Endodermal cell (in vitro differentiated cells): Measurements from ENCODE around the gene EIF3I. TPM values are rescaled to one million over a fixed set of nuclear protein-coding genes. Genes with fewer than 3 reads are reported as not detected.

Experiments
- DNase-seq: peaks from one replicate; pipeline ENCODE4 v3.0.0-alpha.2; 2017
- H3K27ac ChIP-seq: 2 replicates; pipeline ENCODE4 v1.5.1; 2013; ENCODE audit warnings: mild to moderate bottlenecking, low read depth, low read length, moderate library complexity
- H3K27me3 ChIP-seq: 2 replicates; pipeline ENCODE4 v1.6.1; 2013; ENCODE audit warnings: mild to moderate bottlenecking, low read length, moderate library complexity; ENCODE audit not compliant: insufficient read depth, control insufficient read depth, poor library complexity, severe bottlenecking
- H3K36me3 ChIP-seq: 2 replicates; pipeline ENCODE4 v1.7.0; 2013; ENCODE audit warnings: mild to moderate bottlenecking, low read length, moderate library complexity; ENCODE audit not compliant: control insufficient read depth, insufficient read depth
- H3K4me1 ChIP-seq: one replicate; pipeline ENCODE4 v1.7.0; 2013; ENCODE audit warnings: low read length; ENCODE audit not compliant: control insufficient read depth, insufficient read depth
- H3K4me3 ChIP-seq: 2 replicates; pipeline ENCODE4 v1.5.1; 2013; ENCODE audit warnings: mild to moderate bottlenecking, low read length, moderate library complexity
- H3K9ac ChIP-seq: 2 replicates; pipeline ENCODE4 v1.6.1; 2013; ENCODE audit warnings: mild to moderate bottlenecking, low read length, moderate library complexity; ENCODE audit not compliant: poor library complexity, severe bottlenecking; ENCODE audit errors: extremely low read depth
- H3K9me3 ChIP-seq: 2 replicates; pipeline ENCODE4 v1.6.1; 2013; ENCODE audit warnings: mild to moderate bottlenecking, low read length, moderate library complexity; ENCODE audit not compliant: control insufficient read depth
- H3K27ac Mint-ChIP-seq: 2 replicates; pipeline ENCODE4 v1.8.0; 2020; ENCODE audit warnings: mixed read lengths
- H3K27me3 Mint-ChIP-seq: 2 replicates; pipeline ENCODE4 v1.8.0; 2021; ENCODE audit warnings: mild to moderate bottlenecking, mixed read lengths; ENCODE audit not compliant: insufficient read depth
- H3K36me3 Mint-ChIP-seq: 2 replicates; pipeline ENCODE4 v1.8.0; 2020; ENCODE audit warnings: low read depth, mixed read lengths
- H3K4me1 Mint-ChIP-seq: 2 replicates; pipeline ENCODE4 v1.8.0; 2020; ENCODE audit warnings: mixed read lengths
- H3K4me3 Mint-ChIP-seq: 2 replicates; pipeline ENCODE4 v1.8.0; 2020; ENCODE audit warnings: mild to moderate bottlenecking, moderate library complexity, mixed read lengths
- H3K9me3 Mint-ChIP-seq: 2 replicates; pipeline ENCODE4 v1.8.0; 2020; ENCODE audit warnings: mild to moderate bottlenecking, mixed read lengths
- WGBS, 2 experiments: methylation state at CpG; one replicate each; pipeline versions ENCODE4 v1.1.5 to v1.1.7; 2013; ENCODE audit warnings: missing lambda C conversion rate in 2 of 2, mixed read lengths in 1 of 2; ENCODE audit not compliant: insufficient coverage in 1 of 2, insufficient read length in 1 of 2; 5-methylcytosine and 5-hydroxymethylcytosine counted together
- total RNA-seq, 2 donors: library from RNA; stranded (reverse); fragmentation: NEBNext Ultra II Directional in 1 of 2; extraction: Animal tissue kit (Norgen Biotek cat#: 25700) in 1 of 2; gene quantifications; 2 replicates in 1 of 2; 3 replicates in 1 of 2; pipeline ENCODE4 v1.2.1, GENCODE V29; 2021
- TF ChIP-seq, protein P1 (sequence below): fragments of 200-600 bp; sonication (generic); conservative IDR thresholded peaks from 2 replicates; pipeline ENCODE4 v1.5.0; 2021; ENCODE audit warnings: antibody characterized with exemption, mild to moderate bottlenecking

Gene EIF3I
- total RNA-seq, 2 donors from 2014 or later: 194 to 198 TPM

- H3K4me3 Mint-ChIP-seq: no peak within 1 kb of the TSS
- Histone ChIP-seq H3K4me3 (no peak within 1 kb of the TSS), H3K4me1 (no peaks in the 10 kb centered on the region), H3K27ac (no peak within 1 kb of the TSS), H3K9ac (no peak within 1 kb of the TSS), H3K27me3 (no peaks in the 10 kb centered on the region), H3K36me3 (no peaks in the 10 kb centered on the region), H3K9me3 (no peaks in the 10 kb centered on the region)
- H3K27ac Mint-ChIP-seq: no peak within 1 kb of the TSS
- H3K36me3 Mint-ChIP-seq: no peaks in the 10 kb centered on the region
- H3K9me3 Mint-ChIP-seq: no peaks in the 10 kb centered on the region
- 90% methylated on average over 3 of the region's 3 CpGs; no CpG with 5 or more reads in 1 of the 2 experiments for WGBS, 2 experiments
- H3K27me3 Mint-ChIP-seq: peaks cover 8% of the 10 kb centered on the region
- no peak for DNase-seq
- peaks cover 7% of the 10 kb centered on the region for H3K4me1 Mint-ChIP-seq
- TF ChIP-seq, protein P1, sequence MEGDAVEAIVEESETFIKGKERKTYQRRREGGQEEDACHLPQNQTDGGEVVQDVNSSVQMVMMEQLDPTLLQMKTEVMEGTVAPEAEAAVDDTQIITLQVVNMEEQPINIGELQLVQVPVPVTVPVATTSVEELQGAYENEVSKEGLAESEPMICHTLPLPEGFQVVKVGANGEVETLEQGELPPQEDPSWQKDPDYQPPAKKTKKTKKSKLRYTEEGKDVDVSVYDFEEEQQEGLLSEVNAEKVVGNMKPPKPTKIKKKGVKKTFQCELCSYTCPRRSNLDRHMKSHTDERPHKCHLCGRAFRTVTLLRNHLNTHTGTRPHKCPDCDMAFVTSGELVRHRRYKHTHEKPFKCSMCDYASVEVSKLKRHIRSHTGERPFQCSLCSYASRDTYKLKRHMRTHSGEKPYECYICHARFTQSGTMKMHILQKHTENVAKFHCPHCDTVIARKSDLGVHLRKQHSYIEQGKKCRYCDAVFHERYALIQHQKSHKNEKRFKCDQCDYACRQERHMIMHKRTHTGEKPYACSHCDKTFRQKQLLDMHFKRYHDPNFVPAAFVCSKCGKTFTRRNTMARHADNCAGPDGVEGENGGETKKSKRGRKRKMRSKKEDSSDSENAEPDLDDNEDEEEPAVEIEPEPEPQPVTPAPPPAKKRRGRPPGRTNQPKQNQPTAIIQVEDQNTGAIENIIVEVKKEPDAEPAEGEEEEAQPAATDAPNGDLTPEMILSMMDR: no peak
These were observed 24.7 kb downstream of the EIF3I start, which contains the start of gene FAM167B for GRCh38 chr1:32246888-32247273. Gene FAM167B, plus strand, starts transcription at chr1:32247222. Its CDS starts 200 bp downstream, at chr1:32247422.

DNA sequence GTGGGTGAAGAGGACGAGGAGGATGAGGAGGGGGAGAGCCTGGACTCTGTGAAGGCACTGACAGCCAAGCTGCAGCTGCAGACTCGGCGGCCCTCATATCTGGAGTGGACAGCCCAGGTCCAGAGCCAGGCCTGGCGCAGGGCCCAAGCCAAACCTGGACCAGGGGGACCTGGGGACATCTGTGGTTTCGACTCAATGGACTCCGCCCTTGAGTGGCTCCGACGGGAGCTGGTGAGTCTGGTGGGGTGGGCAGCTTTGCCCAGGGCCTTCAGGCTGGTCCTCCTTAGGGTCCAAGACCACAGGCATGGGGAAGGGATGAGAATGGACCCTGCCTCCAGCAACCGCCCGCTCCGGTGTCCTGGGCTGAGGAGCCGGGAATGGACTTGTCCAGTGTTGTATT lies 25.2 kb downstream of the EIF3I start:
- Histone ChIP-seq H3K4me3 (no peak overlapping the region), H3K9ac (no peak overlapping the region), H3K36me3 (no peaks in the 10 kb centered on the region), H3K4me1 (no peaks in the 10 kb centered on the region), H3K27me3 (no peaks in the 10 kb centered on the region), H3K9me3 (no peaks in the 10 kb centered on the region), H3K27ac (no peak overlapping the region)
- no peak for DNase-seq
- Mint-ChIP-seq H3K36me3 (no peaks in the 10 kb centered on the region), H3K27ac (no peak overlapping the region), H3K9me3 (no peaks in the 10 kb centered on the region), H3K27me3 (peaks cover 4% of the 10 kb centered on the region), H3K4me3 (no peak overlapping the region), H3K4me1 (peaks cover 7% of the 10 kb centered on the region)
- TF ChIP-seq, protein P1: no peak
- 92 to 100% methylated on average over 4 to 12 of the region's 12 CpGs for WGBS, 2 experiments

GRCh38 chr1:32247983-32248889 lies 26.0 kb downstream of the EIF3I start:
- H3K27me3 ChIP-seq: no peaks in the 10 kb centered on the region
- no peak overlapping the region for H3K27ac ChIP-seq
- H3K36me3 Mint-ChIP-seq: no peaks in the 10 kb centered on the region
- no peak overlapping the region for H3K4me3 ChIP-seq
- peaks cover 3% of the 10 kb centered on the region for H3K4me1 Mint-ChIP-seq
- TF ChIP-seq, protein P1: peak; percentile 98
- 16% methylated on average over 10 to 31 of the region's 31 CpGs for WGBS, 2 experiments
- H3K27ac Mint-ChIP-seq: no peak overlapping the region
- H3K4me1 ChIP-seq: no peaks in the 10 kb centered on the region
- no peaks in the 10 kb centered on the region for H3K9me3 Mint-ChIP-seq
- peak overlapping the region; percentile 36 for H3K4me3 Mint-ChIP-seq
- peak; percentile 97 for DNase-seq
- H3K27me3 Mint-ChIP-seq: no peaks in the 10 kb centered on the region
- no peaks in the 10 kb centered on the region for H3K9me3 ChIP-seq
- H3K9ac ChIP-seq: no peak overlapping the region
- H3K36me3 ChIP-seq: no peaks in the 10 kb centered on the region
